HG03558 (cell line): Measurements from ENCODE around the gene ASCL2.
"Not testable (repeated sequence)": the region's sequence is repeated elsewhere in the genome, so short reads cannot be mapped to it uniquely, and the experiment has no call there.

Experiments
- ATAC-seq: cut with Tn5 transposase; IDR thresholded peaks from one replicate; pipeline ENCODE4 v1.9.1; 2021; ENCODE audit warnings: moderate number of reproducible peaks; ENCODE audit not compliant: unreplicated experiment; ENCODE audit errors: extremely low read depth

Gene ASCL2

DNA sequence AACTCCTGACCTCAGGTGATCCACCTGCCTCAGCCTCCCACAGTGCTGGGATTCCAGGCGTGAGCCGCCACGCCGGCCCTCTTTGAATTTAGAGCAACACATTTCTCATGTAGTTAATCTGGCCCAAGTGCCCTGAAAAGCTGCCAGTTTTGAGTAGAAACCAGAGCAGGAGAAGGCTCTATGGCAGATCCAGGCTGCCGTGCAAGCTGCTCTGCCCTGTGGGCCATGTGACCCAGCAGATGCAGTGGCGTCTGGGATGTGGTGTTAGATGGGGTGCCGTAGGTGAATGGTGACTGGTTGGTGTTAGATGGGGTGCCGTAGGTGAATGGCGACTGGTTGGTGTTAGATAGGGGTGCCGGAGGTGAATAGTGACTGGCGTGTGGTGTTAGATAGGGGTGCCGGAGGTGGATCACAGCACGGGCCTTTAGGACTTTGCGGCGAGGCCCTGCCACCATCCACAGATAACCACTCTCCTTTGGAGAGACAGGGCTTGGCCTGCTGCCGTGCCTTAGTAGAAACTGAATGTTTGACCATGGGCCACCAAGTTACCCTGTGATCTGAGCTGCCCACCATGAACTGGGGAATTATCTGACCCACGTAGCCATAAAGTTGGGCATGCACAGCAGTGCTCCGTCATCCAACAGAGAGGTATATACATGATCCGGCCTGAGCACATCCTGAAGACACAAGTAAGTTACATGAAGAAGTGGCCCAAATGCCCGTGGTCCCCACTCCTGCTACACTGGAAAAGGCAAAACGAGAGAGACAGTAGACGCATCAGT is 32.7 kb downstream of the ASCL2 start:
- no peak for ATAC-seq

DNA sequence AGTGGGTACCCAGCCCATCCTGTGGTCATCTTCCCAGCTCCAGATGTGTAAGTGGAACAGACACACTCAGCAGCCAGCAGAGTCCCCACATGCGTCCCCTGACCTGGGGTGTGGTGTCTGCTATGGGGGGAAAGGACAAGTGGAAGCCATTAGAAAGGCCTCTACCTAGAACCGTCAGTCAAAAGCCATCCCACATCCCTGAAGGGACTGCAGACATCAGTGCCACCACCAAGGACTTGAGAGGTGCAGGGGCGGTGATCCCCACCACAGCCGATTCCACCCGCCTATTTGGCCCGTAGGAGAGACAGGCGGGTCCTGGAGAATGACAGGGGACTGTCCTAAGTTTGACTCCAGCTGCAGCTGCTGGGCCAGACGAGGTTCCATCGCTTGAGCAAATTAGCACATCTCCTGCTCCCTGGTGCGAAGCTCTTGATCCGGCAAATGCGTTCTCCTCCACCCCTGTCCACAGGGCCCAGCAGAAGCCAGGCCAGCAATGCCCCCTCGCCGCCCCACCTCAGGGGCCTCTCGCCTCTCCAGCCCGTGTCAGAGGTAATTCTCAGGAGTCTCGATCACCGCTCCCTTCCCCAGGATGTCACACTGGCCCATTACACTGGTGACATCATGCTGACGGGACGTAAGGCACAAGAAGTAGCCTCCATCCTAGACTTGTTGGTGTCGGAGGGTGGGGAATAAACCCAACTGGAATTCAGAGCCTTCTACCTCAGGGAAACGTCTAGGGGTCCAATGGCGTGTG is 33.8 kb downstream of the ASCL2 start:
- not testable (repeated sequence) for ATAC-seq

DNA sequence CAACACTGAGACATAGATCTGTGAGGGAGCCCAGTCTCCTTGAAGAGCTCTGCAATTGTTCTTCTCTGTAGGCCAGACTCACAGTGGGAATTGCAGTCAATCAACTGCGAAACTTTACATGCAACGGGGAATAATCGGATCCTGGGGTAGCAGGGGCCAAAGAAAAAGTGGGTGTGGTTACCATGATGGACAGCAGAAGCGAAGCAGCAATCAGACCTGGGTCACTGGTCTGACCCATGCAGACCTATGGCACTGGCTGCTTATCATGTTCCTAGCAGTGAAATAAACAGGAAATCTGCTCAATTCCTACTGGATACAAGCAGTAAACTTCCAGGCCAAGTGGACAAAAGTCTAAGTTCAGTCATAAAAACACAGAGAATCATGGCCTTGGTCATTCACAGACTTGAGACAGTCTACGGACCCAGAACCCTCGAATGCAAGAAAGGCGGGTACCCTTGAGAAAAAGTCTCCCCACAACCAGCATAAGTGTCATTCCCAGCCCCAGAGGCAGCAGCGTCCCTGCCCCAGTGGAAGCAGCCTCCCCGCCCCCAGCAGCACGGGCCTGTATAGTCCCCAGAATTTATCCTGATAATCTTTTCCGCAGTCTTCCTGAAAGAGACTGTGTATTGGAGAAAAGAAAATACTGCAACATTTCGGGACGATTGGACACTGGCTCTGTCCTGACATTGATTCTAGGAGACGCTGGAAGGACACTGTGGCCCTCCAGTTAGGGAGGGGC is 34.6 kb downstream of the ASCL2 start:
- ATAC-seq, result no peak

DNA sequence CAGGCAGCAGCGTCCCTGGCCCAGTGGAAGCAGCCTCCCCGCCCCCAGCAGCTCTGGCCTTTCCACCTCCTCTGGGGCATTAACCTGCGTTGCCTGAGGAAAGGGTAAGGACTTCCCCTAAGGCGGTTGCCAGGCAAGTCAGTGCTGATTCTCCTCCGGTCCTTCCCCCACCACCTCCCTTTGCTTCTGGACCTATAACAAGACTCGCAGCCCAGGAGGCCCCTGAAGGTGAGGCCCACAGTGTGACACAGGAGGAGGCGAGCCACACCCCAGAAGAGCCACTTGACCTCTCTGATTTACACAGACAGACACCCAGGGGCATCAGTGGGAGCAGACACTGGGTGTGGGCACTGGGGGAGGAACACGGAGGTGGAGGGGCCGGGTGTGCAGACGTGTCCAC is 35.4 kb downstream of the ASCL2 start:
- ATAC-seq, result no peak

DNA sequence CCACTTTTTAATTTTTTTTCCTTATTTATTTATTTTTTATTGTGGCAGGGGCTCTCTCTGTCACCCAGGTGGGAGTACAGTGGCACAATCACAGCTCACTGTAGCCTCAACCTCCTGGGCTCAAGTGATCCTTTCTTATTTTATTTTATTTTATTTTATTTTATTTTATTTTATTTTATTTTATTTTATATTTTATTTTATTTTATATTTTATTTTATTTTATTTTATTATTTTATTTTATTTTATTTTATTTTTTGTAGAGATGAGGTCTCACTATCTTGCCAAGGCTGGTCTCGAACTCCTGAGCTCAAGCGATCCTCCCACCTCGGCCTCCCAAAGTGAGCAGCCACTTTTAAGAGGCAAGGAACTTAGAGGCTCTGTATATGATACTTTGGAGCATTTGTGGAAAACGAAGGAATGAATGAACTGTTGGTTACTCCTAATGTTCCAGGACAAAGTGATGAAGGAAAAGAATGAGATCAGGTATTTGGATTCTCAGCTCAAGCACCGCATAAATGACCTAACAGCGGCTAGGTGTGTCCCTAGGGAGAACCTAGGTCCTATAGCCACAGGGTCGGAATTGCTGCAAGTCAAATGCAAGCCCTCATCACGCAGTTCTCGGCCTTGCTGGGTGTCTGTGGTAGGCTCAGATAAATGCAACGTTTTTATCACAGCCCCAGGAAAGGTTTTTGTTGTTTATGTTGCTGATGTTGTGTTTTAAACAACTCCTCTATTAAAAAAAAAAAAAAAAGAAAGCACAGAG is 36.5 kb downstream of the ASCL2 start:
- ATAC-seq, result no peak

DNA sequence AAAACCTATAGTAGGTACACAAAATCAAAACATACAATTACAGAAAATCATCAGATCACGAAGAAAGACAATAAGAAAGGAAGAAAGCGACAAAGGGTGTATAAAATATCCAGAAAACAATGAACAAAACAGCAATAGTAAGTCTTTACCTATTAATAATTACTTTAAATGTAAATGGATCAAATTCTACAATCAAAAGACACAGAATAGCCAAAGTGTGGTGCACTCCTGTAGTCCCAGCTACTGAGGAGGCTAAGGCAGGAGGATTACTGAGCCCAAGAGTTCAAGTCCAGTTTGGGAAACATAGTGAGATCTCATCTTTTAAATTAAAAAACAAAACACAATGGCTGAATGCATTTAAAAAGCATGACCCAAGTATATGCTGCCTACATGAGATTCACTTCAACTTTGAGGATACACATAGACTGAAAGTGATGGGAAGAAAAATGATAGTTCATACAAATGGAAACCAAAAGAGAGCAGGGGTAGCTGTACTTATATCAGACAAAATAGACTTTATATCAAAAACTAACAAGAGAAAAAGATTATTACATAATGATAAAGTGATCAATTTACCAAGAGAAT is 40.6 kb downstream of the ASCL2 start:
- no peak for ATAC-seq

DNA sequence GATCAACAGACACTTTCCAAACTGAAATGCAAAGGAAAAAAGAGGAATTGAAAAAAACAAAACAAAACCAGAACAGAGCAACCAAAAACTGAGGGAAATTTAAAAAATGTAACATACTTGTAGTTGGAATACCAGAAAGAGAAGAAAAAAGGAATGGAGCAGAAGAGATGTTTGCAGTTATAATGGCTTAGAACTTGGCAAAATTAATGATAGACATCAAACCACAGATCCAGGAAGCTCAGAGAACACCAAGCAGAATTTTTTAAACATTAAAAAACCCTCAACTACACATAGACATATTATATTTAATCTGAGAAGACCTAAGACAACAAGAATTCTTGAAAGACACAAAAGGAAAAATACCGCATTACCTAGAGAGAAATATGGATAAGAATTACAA is 46.1 kb downstream of the ASCL2 start:
- no peak for ATAC-seq

DNA sequence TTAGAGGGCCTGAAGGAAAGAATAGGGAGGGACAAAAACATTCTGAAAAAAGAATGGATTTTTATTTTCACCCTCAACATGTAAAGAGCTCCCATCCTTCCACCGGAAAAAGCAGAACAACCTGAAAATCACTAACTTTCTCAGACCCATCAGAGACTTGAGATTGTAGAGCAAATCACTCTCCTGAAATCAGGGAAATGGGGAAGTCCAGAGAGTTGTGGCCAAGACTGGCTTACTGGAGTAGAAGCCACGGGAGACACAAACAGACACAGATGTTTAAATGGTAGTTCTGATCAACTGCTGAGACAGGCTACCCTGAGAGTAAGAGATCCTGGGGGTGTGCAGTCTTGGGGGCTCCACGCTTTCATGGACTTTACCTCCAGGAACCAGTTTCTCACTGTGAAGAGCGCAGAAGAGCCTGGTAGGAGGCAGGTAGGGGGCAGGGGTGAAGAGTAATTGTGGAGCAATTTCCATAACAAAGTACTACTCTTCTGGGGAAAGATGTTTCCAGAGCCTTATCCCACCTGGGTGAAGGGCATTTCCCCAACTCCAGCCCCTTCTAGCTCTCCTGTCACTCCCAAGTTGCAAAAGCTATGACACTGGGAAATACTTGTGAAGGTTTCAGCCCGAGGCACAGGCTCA is 47.1 kb downstream of the ASCL2 start:
- ATAC-seq, result no peak

DNA sequence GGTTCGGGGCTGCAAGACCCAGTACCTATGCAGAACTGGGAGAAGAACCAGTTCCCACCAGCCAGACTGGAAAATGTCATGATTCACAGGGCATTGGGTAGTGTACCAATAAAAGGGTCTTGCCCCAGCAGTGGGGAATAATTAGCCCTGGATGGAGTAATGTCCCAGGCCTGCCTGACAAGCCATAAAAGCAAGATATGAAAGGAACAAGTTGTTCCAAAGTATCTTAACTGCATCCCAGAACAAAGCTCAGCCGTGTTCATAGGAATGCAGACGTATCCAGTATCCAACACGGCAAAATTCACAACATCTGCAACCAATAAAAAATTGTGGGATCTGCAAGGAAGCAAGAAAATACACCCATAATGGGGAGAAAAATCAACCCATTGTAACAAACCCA is 47.9 kb downstream of the ASCL2 start:
- no peak for ATAC-seq

DNA sequence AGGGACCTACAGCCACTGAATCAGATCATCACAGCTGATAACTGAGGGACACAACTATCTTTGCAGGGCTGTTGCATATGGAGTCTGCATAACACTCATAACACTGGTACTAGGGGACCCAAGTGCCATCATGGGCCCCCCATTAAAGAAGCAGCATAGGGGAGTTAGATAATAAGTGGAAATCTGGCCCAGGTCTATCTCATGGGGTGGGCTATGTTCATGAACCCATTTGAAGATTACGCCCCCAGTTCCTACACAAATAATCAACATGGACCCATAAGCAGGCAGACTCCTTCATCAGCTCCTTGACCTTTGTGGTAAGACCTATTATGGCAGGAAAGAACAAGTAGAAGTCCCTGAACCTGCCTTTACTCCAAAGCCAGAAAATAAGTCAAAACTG is 48.8 kb downstream of the ASCL2 start:
- no peak for ATAC-seq

DNA sequence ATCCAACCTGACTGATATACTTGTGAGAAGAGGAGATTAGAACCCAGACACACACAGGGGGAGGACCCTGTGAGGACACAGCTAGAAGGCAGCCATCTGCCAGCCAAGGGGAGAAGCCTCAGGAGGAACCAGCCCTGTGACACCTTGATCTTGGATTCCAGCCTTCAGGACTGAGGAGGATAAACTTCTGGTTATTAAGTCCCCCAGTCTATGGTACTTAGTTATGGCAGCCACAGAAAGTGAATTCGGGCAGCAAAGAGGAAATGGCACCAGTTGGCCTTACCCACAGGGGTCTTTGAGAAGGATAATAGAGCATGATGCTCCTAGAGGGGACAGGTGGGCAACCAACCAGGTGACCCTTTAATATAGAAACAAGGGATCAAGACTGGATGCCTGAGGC is 49.4 kb downstream of the ASCL2 start:
- ATAC-seq, result no peak

DNA sequence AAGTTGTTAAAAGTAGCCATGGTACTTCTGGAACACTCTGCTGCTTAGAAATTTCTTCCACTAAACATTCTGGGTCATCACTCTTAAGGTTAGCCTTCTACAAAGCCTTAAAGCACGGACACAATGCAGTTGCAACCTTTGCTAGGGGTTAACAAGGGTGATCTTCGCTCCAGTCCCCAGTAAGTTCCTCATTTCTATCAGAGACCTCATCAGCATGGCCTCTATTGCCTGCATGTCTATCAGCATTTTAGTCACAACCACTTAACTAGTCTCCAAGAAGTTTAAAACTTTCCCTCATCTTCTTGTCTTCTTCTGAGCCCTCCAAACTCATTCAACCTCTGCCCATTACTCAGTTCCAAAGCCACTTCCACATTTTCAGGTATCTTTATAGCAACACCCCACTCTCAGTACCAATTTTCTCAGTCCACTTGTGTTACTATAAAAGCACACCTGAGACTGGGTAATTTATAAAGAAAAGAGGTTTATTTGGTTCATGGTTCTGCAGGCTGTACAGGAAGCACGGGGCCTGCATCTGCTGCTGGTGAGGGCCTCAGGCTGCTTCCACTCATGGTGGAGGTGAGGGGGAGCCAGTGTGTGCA is 50.1 kb downstream of the ASCL2 start:
- no peak for ATAC-seq

DNA sequence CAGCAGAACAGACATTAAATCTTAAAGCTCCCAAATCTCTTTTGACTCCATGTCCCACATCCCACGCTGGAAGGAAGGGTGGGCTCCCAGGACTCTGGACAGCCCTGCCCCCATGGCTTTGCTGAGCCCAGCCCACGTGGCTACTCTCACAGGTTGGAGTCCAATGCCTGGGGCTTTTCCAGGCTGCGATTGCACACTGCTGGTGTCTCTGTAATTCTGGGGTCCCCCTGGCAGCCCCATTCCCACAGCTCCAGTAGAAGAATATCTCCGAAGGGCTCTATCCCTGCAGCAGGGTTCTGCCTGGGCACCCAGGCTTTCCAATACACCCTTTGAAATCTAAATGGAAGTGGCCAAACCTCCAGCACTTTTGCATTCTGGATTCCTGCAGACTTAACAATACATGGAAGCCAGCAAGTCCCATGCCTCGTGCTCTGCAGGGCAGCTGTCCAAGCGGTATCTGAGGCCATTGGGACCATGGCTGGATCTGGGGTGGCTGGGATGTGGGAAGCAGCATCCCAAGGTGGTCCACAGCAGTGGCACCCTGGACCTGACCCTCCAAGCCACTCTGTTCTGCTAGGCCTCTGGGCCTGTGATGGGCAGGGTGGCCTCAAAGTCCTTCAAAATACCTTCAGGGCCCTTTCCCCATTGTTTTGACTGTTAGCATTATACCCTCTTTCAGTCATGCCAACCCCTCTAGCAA is 50.9 kb downstream of the ASCL2 start:
- no peak for ATAC-seq
